Sigmoid colon (tissue), 4 donors: ENCODE data around the gene PLXNA3.

ENCODE experiments used
- EP300 ChIP-seq, 4 donors: sonication (generic); formaldehyde crosslinking; IDR thresholded peaks; one replicate each; pipeline ENCODE4 v1.6.1; 2017; ENCODE audit warnings: antibody characterized with exemption in 4 of 4
- POLR2A ChIP-seq, 2 donors: fragments of 450-650 bp; IDR thresholded peaks; one replicate each; pipeline ENCODE4 v1.6.1; 2016; ENCODE audit warnings: antibody characterized with exemption in 2 of 2, mild to moderate bottlenecking in 2 of 2, moderate library complexity in 2 of 2
- POLR2AphosphoS5 ChIP-seq, 4 donors: sonication (generic); formaldehyde crosslinking; IDR thresholded peaks; one replicate each; pipeline ENCODE4 v1.6.1; 2017; ENCODE audit warnings: antibody characterized with exemption in 4 of 4
- TF ChIP-seq, protein P1 (sequence below), 4 experiments: fragments of 450-650 bp in 3 of 4; fragments of 200-600 bp in 1 of 4; IDR thresholded peaks; one replicate each; pipeline ENCODE4 v1.5.1; 2016 to 2019; ENCODE audit warnings: antibody characterized with exemption in 4 of 4, mild to moderate bottlenecking in 3 of 4, moderate library complexity in 2 of 4

DNA sequence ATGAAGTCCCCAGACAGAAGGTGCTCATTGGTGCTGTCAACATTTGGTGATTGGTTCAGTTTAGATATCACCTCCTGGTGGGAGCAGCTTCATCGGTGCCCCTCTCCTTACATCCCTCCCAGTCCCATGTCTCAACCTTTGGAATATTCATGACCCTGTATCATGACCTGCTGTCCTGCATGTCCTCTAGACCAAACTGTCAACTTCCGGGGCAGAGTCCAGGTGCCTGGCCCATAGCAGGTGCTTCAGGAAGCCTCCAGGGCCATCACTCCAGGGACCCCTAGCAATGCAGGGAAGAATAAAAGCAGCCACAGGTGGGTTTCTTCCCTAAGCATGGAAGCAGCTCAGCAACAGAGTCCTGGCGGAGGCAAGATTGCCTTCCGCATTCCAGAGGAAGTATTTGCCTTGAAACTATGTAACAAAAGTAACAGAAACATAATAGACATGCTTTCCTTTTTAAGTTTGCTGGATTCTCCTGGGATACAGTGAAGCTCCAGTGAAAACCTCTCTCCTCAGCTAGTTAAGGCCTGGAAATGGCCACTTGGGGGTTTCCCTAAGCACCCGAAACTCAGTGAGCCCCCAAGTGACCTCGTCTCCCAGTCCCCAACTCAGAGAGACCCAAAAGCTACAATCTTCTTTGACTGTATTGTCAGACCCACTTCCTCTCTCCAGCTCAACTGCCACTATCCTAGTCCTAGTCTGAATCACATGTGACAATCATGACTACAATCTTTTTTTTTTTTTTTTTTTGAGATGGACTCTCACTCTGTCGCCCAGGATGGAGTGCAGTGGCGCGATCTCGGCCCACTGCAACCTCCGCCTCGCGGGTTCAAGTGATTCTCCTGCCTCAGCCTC is 30.9 kb upstream of the PLXNA3 start:
- no peak for TF ChIP-seq EP300 (IDR thresholded peaks at IDR 0.05)
- TF ChIP-seq, protein P1, sequence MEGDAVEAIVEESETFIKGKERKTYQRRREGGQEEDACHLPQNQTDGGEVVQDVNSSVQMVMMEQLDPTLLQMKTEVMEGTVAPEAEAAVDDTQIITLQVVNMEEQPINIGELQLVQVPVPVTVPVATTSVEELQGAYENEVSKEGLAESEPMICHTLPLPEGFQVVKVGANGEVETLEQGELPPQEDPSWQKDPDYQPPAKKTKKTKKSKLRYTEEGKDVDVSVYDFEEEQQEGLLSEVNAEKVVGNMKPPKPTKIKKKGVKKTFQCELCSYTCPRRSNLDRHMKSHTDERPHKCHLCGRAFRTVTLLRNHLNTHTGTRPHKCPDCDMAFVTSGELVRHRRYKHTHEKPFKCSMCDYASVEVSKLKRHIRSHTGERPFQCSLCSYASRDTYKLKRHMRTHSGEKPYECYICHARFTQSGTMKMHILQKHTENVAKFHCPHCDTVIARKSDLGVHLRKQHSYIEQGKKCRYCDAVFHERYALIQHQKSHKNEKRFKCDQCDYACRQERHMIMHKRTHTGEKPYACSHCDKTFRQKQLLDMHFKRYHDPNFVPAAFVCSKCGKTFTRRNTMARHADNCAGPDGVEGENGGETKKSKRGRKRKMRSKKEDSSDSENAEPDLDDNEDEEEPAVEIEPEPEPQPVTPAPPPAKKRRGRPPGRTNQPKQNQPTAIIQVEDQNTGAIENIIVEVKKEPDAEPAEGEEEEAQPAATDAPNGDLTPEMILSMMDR (IDR thresholded peaks at IDR 0.05): no peak
- no peak for TF ChIP-seq POLR2A (IDR thresholded peaks at IDR 0.05)
- no peak for TF ChIP-seq POLR2AphosphoS5 (IDR thresholded peaks at IDR 0.05)
